NCI-H2196 treated with DMSO at 0.1 percent for 48 hours (cell line): ENCODE data around the gene MEF2C.

Experiments
- DNase-seq: peaks from one replicate; lab custom pipeline; 2025; ENCODE audit not compliant: unreplicated experiment; lab: John Stamatoyannopoulos, UW

The MEF2C gene

DNA sequence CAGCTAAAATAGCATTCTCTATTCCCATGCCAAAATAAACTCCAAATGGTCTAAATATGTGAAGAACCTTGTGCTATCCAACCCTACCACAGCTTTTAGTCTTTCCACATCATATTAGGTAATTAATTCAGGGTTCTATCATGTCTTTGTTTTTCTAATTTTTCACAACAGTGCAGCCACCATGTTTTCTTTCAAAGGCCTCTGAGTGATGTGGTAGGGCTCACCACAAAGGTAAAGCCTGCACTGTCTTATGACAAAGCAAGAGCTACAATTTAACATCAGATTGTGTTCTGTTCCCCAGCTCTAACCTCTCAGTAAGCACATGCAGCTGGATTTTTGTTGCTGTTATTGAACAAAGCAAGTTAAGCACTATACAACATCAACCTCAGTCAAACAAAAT is 52.4 kb downstream of the MEF2C start:
- DNase-seq: no peak

DNA sequence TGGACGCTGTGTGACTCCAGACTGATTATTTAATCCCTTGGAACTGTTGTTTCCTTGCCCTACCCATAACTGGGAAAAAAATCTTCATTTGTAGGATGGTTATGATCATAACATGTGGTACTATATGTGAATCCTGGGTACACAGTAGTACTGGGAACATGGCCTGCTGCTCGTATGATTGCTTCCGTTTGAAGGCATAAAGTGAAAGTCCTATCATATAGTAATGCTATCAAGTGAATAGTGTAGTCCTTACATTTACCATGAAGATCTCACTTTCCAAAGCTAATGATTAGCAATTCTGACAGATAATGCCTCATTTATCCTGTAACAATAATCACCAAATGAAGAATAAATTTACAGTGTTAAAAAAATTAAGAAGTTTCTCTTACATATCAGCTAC is 53.2 kb downstream of the MEF2C start:
- DNase-seq: no peak

DNA sequence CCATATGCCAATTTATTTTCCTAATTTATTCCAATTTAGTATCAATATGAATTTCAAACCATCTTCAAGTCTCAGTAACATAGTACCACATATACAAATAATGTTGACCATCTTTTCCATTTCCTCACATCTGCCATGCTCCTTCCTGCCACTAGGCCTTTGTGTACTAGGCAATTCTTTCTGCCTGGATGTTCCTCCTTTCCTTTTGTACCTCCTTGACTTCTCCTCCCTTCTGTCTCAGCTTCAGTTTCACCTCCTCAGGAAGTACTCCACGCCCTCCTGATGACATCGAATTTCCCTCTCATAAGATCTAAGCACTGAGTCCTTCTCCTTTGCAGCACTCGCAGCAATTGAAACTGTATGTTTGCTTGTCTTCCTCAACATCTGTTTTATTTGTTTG is 53.9 kb downstream of the MEF2C start:
- DNase-seq: no peak

DNA sequence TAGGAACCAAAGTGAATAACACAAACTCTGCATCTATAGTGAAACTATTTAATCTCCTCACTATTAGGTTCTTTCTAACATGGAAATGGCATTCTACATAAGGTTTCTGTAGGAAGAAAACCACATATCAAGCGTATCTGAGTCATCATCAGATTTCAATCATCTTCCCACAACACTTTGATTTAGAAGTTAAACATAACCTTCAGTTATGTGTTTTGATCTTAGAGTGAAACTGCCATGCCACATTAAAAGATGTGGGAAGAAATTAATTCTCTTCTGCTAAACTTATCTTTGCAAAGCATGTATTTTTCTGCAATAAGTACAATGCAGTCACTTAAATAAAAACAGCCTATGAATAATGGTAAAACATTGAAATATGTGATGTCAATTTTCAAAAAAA is 55.0 kb downstream of the MEF2C start:
- no peak for DNase-seq

DNA sequence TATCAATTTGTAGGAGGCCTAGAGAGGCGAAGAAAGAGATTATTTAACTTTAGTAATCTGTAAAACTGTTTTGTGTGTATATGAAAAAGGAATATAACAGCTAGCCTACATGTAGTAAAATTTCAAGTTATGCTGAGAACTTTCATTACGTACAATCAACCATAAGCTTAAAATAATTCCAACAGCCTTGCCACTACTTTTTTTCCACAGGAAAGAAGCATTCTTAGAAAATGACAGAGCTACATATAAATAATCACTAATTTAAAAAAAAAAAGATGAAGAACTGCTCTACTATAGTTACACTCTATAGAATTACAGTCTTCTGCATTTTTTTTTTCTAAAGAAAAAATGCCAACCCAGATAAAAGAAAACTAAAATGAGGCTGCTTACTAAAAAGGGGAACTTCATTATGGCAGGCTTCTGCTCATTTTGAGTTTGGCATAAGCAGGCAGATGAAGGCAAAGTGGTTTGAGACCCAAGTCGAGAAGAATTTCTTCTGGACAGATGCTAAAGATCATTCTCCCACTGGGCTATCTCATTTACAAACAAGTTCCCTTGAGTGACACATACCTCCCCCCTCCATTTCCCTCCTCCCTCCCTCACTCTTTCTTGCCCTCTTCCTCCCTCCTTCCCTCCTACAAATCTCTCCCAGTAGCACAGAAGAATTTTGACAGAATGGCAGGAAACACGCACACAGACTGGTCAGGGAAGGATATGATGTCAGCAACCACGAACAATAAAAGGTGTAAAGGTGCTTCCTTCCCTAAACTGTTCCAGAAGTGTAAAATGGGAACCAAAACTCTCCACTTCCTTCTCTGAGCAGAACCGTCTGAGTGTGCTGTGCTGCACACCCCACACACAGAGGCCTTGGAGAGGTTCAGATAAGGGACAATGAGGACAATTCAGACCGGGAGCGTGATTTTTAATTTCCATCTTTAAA is 56.1 kb downstream of the MEF2C start:
- DNase-seq: no peak

DNA sequence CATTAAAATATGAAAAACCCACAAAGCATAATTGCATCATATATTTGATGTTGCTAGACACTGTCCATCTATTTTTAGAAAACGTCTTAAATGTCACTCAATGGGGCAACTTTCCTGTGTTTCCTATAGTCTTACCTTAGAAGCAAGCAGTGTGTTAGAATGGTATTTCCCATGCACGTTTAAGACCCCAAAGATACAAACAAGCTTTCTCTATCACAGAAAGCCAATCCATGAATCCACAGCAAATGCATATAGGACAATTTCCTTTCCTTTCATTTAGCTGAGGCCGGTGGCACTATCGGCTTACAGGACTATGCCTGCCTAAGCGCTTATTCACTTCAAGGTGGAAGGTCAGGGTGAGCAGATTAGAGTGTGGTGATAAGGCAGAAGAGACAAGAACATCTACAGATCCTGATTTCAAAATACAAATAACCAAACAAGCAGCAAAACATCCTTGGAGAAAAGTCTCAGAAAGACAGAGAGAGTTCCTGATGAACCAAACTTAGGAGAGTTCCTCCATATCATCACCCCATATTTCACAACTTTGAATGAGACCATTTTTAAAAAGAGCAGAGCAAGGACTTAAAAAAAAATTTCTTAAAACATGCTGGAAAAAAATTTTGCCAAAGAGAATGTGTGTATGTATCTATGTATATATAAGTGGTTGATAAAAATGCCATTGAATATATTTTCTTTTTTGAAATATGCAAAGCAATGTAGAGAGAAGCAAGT is 57.2 kb downstream of the MEF2C start:
- DNase-seq: no peak

DNA sequence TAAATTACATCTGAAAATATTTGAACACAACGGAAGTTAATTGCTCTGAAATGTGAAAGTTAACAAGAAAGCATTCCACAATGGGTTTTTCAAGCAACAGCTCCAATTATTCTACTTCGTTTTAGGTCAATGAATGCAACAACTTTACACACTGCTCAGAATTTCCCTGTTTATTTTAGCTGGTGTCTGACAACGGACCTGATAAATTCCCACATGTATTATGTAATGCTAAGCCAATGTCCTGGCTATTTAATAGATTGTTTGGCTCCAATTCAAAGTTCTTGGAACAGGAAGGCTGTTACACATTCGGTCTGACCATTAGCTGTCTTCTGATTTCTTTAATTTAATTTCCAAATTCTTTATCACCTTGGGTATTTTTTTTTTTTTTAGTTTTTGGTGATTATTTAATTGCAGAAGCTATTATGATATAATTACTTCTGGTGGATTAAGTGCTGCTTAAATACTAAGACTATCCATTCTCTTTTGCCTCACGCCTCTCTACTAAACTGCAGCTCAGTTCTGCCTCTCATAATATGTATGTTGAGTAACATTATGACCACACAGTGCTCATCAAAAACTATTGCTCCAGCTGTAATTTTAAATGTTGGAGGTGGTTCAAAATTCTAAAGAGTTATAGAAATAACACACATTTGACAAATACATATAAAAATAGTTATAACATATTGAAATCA is 57.9 kb downstream of the MEF2C start:
- DNase-seq: no peak

DNA sequence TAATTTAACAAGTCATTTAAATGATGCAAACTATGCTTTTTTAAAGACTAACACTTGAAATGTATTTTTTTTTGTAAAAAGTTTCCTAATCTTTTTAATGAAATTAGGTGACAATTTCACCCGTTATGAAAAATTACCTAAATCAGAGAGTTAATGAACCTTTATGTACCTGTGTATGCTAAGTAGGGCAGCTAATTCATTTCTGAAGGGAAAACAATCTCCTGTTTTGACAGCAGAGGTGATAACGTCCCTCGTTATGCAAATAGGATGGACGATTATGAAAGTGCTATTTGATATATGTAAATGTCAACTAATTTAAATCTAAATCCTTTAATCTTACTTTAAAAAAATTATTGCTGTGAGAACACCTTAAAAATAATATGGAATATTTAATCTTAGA is 58.8 kb downstream of the MEF2C start:
- DNase-seq: no peak

DNA sequence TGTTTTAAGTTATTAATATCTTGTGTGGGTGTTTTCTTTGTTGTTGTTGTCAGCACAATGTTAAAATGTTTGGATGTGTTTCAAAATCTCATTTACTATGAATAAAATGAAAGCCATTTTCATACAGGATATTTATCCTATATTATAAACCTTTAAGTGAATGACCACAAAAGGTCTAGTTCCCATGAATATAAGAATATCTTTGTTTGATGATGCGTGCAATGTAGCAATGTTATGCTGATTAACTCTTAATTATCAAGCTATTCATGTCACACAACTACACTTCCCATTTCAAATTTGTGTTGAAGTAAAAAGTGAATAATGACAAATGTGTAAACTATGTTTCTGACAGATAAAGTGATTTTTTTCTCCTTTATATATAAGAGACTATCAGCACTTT is 59.8 kb downstream of the MEF2C start:
- no peak for DNase-seq

DNA sequence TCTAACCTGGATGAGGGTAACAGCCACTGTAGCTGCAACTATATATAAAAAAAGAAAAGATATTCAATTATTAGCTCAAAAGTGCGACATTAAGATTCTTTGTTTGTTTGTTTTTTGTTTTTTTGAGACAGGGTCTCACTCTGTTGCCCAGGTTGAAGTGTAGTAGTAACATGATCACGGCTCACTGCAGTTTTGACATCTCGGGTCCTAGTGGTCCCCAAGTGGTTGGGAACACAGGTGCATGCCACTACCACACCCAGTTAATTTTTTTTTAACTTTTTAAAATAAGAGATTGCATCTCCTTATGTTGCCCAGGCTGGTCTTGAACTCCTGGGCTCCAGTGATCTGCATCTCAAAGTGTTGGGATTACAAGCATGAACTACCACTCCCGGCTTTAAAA is 61.8 kb downstream of the MEF2C start:
- no peak for DNase-seq

DNA sequence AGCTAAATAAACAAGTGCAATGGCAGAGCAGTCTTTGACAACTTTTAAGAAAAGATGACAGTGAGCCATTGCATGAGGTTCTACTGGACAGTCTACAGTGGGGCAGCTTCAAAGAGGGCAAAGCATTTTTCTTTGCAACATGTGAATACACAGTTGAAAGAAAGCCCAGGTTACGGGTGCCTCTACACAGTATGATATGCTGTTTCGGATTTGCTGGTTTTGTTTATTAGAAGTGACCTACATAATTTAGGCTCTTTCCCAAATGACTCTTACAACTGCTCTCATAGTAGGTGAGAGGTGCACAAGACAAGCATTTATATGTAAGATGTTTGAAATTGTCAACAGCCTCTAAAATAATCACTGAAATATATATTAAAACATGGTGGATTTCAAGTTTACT is 62.4 kb downstream of the MEF2C start:
- no peak for DNase-seq

DNA sequence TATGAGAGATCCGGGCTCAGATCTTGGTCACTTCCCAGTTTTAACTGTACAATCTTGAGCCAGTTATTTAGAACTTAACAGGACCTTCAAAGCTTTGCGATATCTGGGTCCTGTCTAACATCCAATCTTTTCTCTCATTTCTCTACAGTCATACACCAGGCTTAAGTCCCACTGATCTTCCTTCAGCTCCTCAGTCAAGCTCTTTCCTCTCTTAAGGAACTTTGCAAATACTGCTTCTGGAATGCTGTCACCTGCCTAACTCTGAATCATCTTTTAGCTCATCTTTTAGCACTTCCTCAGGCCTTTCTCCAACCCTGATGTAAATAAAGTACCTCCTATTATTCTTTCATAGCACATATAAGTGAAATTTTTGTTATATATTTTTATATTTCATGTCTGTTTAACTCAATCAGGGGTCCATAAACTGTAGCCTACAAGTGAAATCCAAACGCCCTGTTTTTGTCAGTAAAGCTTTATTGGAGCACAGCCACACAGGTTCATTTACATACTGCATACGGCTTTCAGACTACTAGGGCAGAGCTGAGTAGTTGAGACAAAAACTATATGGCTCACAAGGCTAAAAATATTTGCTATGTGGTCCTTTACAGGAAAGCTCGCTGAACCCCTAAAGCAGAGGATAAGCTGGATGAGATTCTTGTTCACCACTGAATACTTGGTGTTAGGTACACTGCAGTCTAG is 63.5 kb downstream of the MEF2C start:
- DNase-seq: no peak

DNA sequence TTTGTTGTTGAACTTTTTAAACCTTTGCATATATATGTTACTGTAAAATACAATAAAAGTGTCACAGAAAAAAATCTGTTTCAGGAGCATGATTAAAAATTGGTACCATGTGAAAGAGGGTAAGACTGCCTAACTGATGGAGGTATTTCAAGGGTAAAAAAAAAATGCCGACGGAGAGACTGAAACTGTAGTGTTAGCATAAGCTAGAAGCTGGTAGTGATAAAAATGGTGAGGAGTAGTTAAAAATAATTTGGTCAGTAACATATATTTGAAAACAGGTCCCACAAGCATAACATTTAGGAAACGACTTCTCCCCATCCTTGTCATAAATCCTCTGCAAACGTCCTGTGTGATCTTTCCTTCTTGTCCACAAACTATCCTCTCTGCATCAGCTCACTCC is 64.7 kb downstream of the MEF2C start:
- no peak for DNase-seq

DNA sequence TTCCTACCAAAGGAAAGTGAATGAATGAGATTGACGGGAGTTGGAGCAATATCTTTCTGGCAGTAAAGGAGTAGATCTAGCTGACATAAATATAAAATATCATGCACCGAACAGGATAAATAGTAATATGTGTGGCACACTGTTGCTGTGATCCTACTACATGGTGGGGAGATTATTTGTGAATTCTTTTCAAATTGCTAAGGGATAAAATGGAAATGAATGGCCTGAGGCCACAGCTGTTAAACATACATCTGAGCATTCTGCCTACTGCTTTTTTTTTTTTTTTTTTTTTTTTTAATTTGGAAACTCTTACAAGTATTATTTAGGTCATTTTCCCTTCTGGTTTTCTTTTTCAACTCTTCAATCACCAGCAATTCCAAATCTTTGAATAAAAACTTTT is 66.8 kb downstream of the MEF2C start:
- DNase-seq: no peak

DNA sequence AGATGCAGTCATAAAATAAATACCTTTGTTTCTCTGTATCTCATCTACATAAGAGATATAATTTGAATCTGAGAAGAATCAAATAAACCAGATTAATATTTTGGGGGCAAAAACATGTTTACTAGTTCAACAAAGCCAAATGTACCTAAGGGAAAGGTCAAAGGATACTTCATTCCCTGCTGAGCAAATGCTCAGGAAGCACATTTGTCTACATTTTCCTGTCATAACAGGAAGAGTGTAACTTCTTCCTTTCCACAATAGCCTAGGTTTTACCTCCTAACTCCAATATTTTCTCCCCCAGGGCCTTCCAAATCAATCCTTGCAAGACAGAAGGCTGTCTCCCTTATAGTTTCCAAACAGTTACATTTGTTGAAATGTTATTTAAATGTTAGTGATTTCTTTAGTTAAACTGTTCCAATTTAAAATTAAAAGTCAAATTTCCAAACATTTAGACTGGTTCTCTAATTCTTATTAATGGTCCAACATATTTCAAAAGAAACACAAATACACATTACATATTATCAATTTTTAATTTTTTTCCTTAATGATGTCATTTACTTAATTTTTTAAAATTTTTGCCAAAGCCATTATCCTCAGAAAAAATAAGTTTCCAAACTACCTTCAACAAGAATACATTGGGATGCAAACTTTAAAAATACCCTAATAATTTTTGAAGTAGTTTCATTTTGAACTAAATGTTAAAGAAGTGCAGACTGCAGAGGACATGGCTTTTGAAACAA is 67.8 kb downstream of the MEF2C start:
- no peak for DNase-seq

DNA sequence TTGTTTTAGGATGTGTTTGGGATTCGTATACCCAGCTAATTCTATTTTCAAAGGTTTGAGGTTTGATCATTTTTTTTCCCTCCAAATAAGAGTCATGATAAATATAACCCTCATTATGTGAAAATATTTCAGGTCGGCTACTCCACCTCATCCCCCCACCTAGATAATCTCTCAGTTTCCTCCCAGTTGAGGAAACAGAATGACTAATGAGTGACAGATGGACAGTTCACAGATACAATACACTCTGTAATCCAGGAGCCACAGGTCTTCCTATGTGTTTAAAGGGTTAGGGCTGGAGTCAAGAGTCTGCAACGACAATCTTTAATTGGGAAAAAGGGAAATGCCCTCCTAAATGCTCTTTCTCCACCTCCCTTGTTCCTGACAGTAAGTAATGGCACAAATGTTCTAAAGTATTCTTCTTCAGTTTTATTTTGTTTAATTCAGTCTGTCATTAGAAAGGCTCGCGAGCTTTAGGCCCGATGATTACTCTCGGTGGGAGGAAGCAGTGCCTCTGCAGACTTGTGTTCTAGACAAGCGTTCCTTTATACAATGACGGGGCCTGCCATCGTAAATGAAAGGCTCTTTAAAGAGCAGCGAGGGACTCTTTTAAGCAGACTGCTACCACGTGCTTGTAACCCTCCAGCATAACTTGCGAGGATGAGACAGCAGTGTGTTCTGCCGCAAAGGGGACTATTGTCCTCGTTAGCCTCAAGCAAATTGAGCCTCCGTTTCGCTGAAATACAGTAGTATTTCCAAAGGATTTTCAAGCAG is 69.0 kb downstream of the MEF2C start:
- DNase-seq: no peak

DNA sequence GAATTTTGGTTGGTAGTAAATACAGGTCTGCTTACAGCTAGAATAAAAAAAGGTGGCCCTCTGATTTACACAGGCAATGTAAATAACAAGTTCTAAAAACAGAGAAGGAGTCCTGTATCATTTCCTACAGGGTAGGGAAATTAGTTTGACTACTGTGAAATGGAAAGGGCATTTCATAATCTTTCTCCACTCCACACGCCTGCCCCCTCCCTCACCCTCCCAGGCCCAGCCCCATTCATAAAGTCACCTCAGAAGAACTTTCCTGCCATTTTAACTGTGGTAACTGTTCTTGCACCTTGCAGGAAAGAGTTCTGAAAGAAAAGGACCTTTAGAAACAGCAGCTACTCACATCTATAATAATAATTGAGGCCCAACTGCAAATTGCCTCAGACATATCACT is 69.7 kb downstream of the MEF2C start:
- DNase-seq: no peak

DNA sequence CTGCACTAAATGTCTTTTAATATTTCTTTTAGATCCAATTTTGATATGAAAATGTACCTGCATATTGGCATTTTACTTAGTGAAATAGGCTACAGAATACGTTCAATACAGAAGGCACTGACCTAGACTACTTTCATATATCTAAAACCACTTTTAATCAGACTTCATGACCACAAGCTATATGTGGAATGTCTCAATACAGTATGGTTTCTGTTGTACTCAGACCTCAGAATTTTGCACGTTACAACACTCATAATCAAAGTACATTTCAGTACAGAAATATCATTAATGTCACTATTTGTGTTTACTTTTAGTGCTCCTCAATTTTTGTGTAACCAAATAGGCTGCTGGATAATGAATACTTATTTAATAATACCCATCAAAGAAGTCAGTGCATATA is 74.8 kb downstream of the MEF2C start:
- DNase-seq: no peak

DNA sequence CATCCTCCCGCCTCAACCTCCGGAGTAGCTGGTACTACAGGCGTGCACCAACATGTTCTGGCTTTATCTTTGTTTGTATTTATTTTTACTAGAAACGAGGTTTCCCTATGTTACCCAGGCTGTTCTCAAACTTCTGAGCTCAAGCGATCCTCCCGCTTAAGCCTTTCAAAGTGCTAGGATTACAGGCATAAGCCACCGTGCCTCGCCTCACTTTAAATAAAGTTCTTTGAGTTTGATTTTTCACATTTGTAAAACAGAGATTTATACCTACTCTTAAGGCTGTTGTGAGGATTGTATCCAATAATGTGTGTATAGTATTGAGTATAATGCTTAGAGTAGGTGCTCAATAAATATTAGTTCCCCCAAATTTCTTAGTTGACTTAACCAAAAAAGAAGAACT is 75.7 kb downstream of the MEF2C start:
- no peak for DNase-seq

DNA sequence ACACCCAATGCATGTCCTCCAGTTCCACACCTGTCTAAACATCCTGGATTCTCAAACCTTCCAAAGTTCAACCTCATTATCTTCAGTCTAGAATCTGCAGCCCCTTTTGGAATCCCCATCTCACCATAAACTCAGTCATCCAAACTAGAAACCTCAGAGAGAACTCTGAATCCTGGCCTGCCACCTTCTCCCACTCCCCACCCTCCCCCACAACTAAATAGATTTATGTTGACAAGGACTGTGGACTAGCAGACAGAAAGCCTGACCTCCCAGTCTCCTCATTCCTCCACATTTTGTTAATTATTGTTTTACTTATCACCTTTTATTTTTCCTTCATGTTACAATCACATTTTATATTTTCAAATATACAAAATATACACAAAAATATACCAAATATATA is 76.6 kb downstream of the MEF2C start:
- no peak for DNase-seq
